Adipocyte (in vitro differentiated cells): Measurements from ENCODE around the gene ROS1.
A peak's percentile ranks its signal among the peaks of the same experiment; 100 is the strongest.
"Not testable (repeated sequence)": the region's sequence is repeated elsewhere in the genome, so short reads cannot be mapped to it uniquely, and the experiment has no call there.

Experiments
- DNase-seq: peaks from one replicate; pipeline ENCODE4 v3.0.0-alpha.2; 2015; ENCODE audit warnings: low read depth
- H3K27me3 ChIP-seq: replicated peaks from 2 replicates; pipeline ENCODE4 v1.7.0; 2013; ENCODE audit warnings: mild to moderate bottlenecking, low read length, moderate library complexity; ENCODE audit not compliant: control insufficient read depth, insufficient read depth
- H3K36me3 ChIP-seq: 2 replicates; pipeline ENCODE4 v1.7.0; 2013; ENCODE audit warnings: low read length, mild to moderate bottlenecking, moderate library complexity; ENCODE audit not compliant: control insufficient read depth, insufficient read depth, severe bottlenecking
- H3K4me1 ChIP-seq: 2 replicates; pipeline ENCODE4 v1.7.0; 2013; ENCODE audit warnings: mild to moderate bottlenecking, low read length, moderate library complexity; ENCODE audit not compliant: control insufficient read depth, insufficient read depth
- H3K4me3 ChIP-seq: 2 replicates; pipeline ENCODE4 v1.7.0; 2013; ENCODE audit warnings: mild to moderate bottlenecking, low read length, moderate library complexity
- H3K9ac ChIP-seq: 2 replicates; pipeline ENCODE4 v1.7.0; 2013; ENCODE audit warnings: mild to moderate bottlenecking, low read length, moderate library complexity
- H3K9me3 ChIP-seq: 2 replicates; pipeline ENCODE4 v1.7.0; 2013; ENCODE audit warnings: mild to moderate bottlenecking, low read length, moderate library complexity; ENCODE audit not compliant: control insufficient read depth

ROS1 gene

GRCh38 chr6:117456998-117457397 is 31.3 kb upstream of the ROS1 start:
- Histone ChIP-seq H3K9me3 (no peaks in the 10 kb centered on the region), H3K4me1 (peaks cover under 1% of the 10 kb centered on the region), H3K36me3 (no peaks in the 10 kb centered on the region), H3K9ac (no peak overlapping the region), H3K27me3 (no peaks in the 10 kb centered on the region), H3K4me3 (no peak overlapping the region)
- DNase-seq = no peak

GRCh38 chr6:117456250-117456649 is 30.5 kb upstream of the ROS1 start:
- Histone ChIP-seq H3K4me3 (no peak overlapping the region), H3K9ac (no peak overlapping the region), H3K4me1 (peaks cover 7% of the 10 kb centered on the region), H3K36me3 (no peaks in the 10 kb centered on the region), H3K9me3 (no peaks in the 10 kb centered on the region), H3K27me3 (no peaks in the 10 kb centered on the region)
- no peak for DNase-seq

DNA sequence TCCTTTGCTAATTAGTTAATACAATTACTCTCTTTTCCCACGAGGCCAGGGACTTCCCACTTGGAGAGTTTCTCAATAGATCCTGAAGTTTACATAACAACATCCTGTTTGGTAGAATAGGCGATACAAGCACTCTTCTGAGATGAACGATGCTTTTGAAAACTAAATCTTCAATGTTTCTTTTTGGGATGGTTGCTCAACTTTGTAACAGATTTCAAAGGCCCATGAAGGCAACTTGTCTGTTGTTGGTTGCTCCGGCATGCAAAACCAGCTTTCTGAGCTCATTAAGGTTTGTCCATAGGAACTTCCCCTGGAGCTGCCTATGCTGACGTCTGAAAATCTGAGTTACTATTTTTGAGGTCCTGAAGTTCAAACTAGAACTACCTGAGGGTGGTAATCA is 25.9 kb upstream of the ROS1 start:
- Histone ChIP-seq H3K27me3 (no peaks in the 10 kb centered on the region), H3K36me3 (no peaks in the 10 kb centered on the region), H3K4me1 (peaks cover 41% of the 10 kb centered on the region), H3K4me3 (no peak overlapping the region), H3K9me3 (no peaks in the 10 kb centered on the region), H3K9ac (no peak overlapping the region)
- DNase-seq = peak; percentile 25

- peaks cover 46% of the 10 kb centered on the region for H3K4me1 ChIP-seq
- peak; percentile 94 for DNase-seq
- peak overlapping the region; percentile 72 for H3K9ac ChIP-seq
- no peaks in the 10 kb centered on the region for H3K27me3 ChIP-seq
- no peaks in the 10 kb centered on the region for H3K9me3 ChIP-seq
- no peaks in the 10 kb centered on the region for H3K36me3 ChIP-seq
- no peak overlapping the region for H3K4me3 ChIP-seq
Measured at GRCh38 chr6:117449549-117450439, 24.1 kb upstream of the ROS1 start.

- peak overlapping the region; percentile 72 for H3K9ac ChIP-seq
Measured at GRCh38 chr6:117448732-117449485, 23.2 kb upstream of the ROS1 start.

GRCh38 chr6:117448011-117448410 is 22.3 kb upstream of the ROS1 start:
- DNase-seq = peak; percentile 17
- Histone ChIP-seq H3K36me3 (no peaks in the 10 kb centered on the region), H3K4me1 (peaks cover 63% of the 10 kb centered on the region), H3K9me3 (no peaks in the 10 kb centered on the region), H3K9ac (peak overlapping the region; percentile 52), H3K27me3 (no peaks in the 10 kb centered on the region), H3K4me3 (peak overlapping the region; percentile 25)

More at GRCh38 chr6:117448732-117449485, 23.2 kb upstream of the ROS1 start:
- Histone ChIP-seq H3K4me3 (peak overlapping the region; percentile 25), H3K9me3 (no peaks in the 10 kb centered on the region), H3K36me3 (no peaks in the 10 kb centered on the region), H3K27me3 (no peaks in the 10 kb centered on the region), H3K4me1 (peaks cover 54% of the 10 kb centered on the region)
- DNase-seq = peak; percentile 97

GRCh38 chr6:117446861-117447260 is 21.1 kb upstream of the ROS1 start:
- H3K9me3 ChIP-seq = no peaks in the 10 kb centered on the region
- H3K27me3 ChIP-seq = no peaks in the 10 kb centered on the region
- H3K36me3 ChIP-seq = no peaks in the 10 kb centered on the region
- H3K4me3 ChIP-seq = no peak overlapping the region
- peak overlapping the region; percentile 15 for H3K9ac ChIP-seq
- DNase-seq = peak; percentile 30
- H3K4me1 ChIP-seq = peaks cover 72% of the 10 kb centered on the region

DNA sequence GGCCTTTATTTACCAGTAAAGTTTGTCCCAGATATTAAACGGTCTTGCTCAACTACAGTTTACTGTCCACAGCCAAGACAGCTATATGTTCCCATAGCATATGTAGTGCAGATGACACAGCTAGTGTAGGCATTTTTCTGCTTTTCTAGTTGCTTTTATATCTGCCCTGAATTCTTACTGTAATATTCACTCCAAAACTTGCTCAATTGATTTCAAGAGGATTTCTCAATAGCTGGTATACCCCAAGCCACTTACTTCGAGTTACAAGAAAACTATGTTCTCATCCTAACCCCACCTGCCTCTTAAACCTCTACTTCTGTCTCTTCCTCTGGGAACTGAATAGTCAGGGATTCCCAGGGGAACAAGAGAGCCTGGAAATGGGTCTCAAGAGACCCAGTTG is 18.9 kb upstream of the ROS1 start:
- H3K9me3 ChIP-seq = peaks cover 6% of the 10 kb centered on the region
- H3K9ac ChIP-seq = peak overlapping the region; percentile 22
- H3K36me3 ChIP-seq = no peaks in the 10 kb centered on the region
- DNase-seq = peak; percentile 85
- H3K4me3 ChIP-seq = no peak overlapping the region
- no peaks in the 10 kb centered on the region for H3K27me3 ChIP-seq
- peaks cover 73% of the 10 kb centered on the region for H3K4me1 ChIP-seq

- peak overlapping the region; percentile 28 for H3K4me3 ChIP-seq
- not testable (repeated sequence) for H3K27me3 ChIP-seq, DNase-seq, H3K36me3 ChIP-seq, H3K9me3 ChIP-seq
- H3K9ac ChIP-seq = peak overlapping the region; percentile 68
- H3K4me1 ChIP-seq = peaks cover 50% of the 10 kb centered on the region
Measured at GRCh38 chr6:117442313-117442712, 16.6 kb upstream of the ROS1 start.

- Histone ChIP-seq H3K27me3 (no peaks in the 10 kb centered on the region), H3K36me3 (no peaks in the 10 kb centered on the region), H3K9me3 (peaks cover 10% of the 10 kb centered on the region), H3K9ac (peak overlapping the region; percentile 68), H3K4me1 (peaks cover 46% of the 10 kb centered on the region), H3K4me3 (peak overlapping the region; percentile 55)
- DNase-seq = peak; percentile 93
Measured at GRCh38 chr6:117441824-117442264, 16.1 kb upstream of the ROS1 start.
